Measurements from ENCODE around the gene TAF6. TPM values are rescaled to one million over a fixed set of nuclear protein-coding genes. Genes with fewer than 3 reads are reported as not detected.
A peak's percentile ranks its signal among the peaks of the same experiment; 100 is the strongest.

The TAF6 gene
- total and polyA plus RNA-seq, 2 experiments from 2014 or later: 56.3 to 141 TPM

GRCh38 chr7:100126931-100127865 lies 8.0 kb upstream of the TAF6 start, which contains the start of gene MBLAC1:
TSS of gene MBLAC1 (plus strand) at chr7:100126967. CDS start at chr7:100127396, 429 bp downstream.
- ATAC-seq: peak; percentile 75
- Histone ChIP-seq H3K9me2 (ENCODE audit: insufficient read depth) (no peaks in the 10 kb centered on the region), H3K36me3 (ENCODE audit: insufficient read depth) (no peaks in the 10 kb centered on the region), H3K27me3 (ENCODE audit: insufficient read depth) (peaks cover 21% of the 10 kb centered on the region), H3K27ac (ENCODE audit: low read depth) (peak within 1 kb of the TSS; percentile 100), H3K4me1 (ENCODE audit: insufficient read depth) (no peaks in the 10 kb centered on the region; the same call in 1 of the 2 replicates), H3K4me2 (peak within 1 kb of the TSS; percentile 96), H4K20me1 (replicated peaks; ENCODE audit: insufficient read depth) (no peaks in the 10 kb centered on the region), H2AFZ (peak within 1 kb of the TSS; percentile 94), H3K4me3 (peak within 1 kb of the TSS; percentile 99), H3K79me2 (replicated peaks; ENCODE audit: insufficient read depth) (peaks cover 5% of the 10 kb centered on the region), H3F3A (replicated peaks; ENCODE audit: low read depth) (peaks cover 23% of the 10 kb centered on the region)
- TF ChIP-seq ETS1 (IDR thresholded peaks at IDR 0.05) (no peak), STAT1 (IDR thresholded peaks at IDR 0.05; ENCODE audit: unreplicated experiment) (no peak), POLR2AphosphoS5 (IDR thresholded peaks at IDR 0.05; ENCODE audit: low read depth) (peak; percentile 94), ZNF331 (CRISPR knock-in tag; IDR thresholded peaks at IDR 0.05; ENCODE audit: low read depth) (no peak), ZNF114 (CRISPR knock-in tag; IDR thresholded peaks at IDR 0.05) (no peak)
- peak; percentile 97 for DNase-seq (ENCODE audit: low spot score)
- Mint-ChIP-seq H3K4me3 (peak within 1 kb of the TSS; percentile 99), H3K4me1 (peaks cover 8% of the 10 kb centered on the region; the same call in 2 of the 3 replicates), H3K27me3 (ENCODE audit: insufficient read depth, low read depth, poor library complexity) (peaks cover 23% of the 10 kb centered on the region), H3K27ac (peak within 1 kb of the TSS; percentile 99), H3K9me3 (no peaks in the 10 kb centered on the region), H3K36me3 (ENCODE audit: low read depth) (peaks cover 9% of the 10 kb centered on the region; the same call in 1 of the 3 replicates)

GRCh38 chr7:100126239-100126930 lies 7.2 kb upstream of the TAF6 start:
- Histone ChIP-seq H3K36me3 (ENCODE audit: insufficient read depth) (no peaks in the 10 kb centered on the region), H2AFZ (peak overlapping the region; percentile 94)
- H3K4me1 Mint-ChIP-seq: peaks cover 6% of the 10 kb centered on the region; the same call in 2 of the 3 replicates

More at GRCh38 chr7:100126239-100126930, 7.2 kb upstream of the TAF6 start:
- H3K9me3 Mint-ChIP-seq: no peaks in the 10 kb centered on the region
- Histone ChIP-seq H3K4me2 (peak overlapping the region; percentile 96), H4K20me1 (replicated peaks; ENCODE audit: insufficient read depth) (no peaks in the 10 kb centered on the region; the same call in 1 of the 2 replicates), H3F3A (replicated peaks; ENCODE audit: low read depth) (peaks cover 23% of the 10 kb centered on the region), H3K4me1 (ENCODE audit: insufficient read depth) (no peaks in the 10 kb centered on the region; the same call in 1 of the 2 replicates), H3K9me2 (ENCODE audit: insufficient read depth) (no peaks in the 10 kb centered on the region), H3K27me3 (ENCODE audit: insufficient read depth) (peaks cover 21% of the 10 kb centered on the region), H3K79me2 (replicated peaks; ENCODE audit: insufficient read depth) (peaks cover 5% of the 10 kb centered on the region), H3K27ac (ENCODE audit: low read depth) (peak overlapping the region; percentile 100), H3K4me3 (peak overlapping the region; percentile 99)
- H3K27ac Mint-ChIP-seq: peak overlapping the region; percentile 99
- TF ChIP-seq EZH2phosphoT487 (IDR thresholded peaks at IDR 0.05; ENCODE audit: unreplicated experiment) (no peak), ZNF114 (CRISPR knock-in tag; IDR thresholded peaks at IDR 0.05) (0 out of 2 replicates have a peak, but pooled peaks have one; percentile 26)
- H3K36me3 Mint-ChIP-seq (ENCODE audit: low read depth): peaks cover 9% of the 10 kb centered on the region; the same call in 1 of the 3 replicates
- peaks cover 25% of the 10 kb centered on the region for H3K27me3 Mint-ChIP-seq (ENCODE audit: insufficient read depth, low read depth, poor library complexity)
- ATAC-seq: no peak
- peak overlapping the region; percentile 99 for H3K4me3 Mint-ChIP-seq
- DNase-seq (ENCODE audit: low spot score): no peak
